ENCODE results near the gene RALGAPB.

GRCh38 chr20:38586181-38586525, 113.5 kb downstream of the RALGAPB start:
- TF ChIP-seq MAX (IDR thresholded peaks at IDR 0.05) (no peak), RAD21 (IDR thresholded peaks at IDR 0.05; ENCODE audit: low read depth) (no peak), CREB1 (IDR thresholded peaks at IDR 0.05; ENCODE audit: low read depth) (no peak)

Data from Ishikawa (cell line).